Hepatocyte (in vitro differentiated cells): Measurements from ENCODE around the gene KERA.

Source experiments
- CTCF ChIP-seq: fragments of 200-600 bp; sonication (generic); IDR thresholded peaks from 2 replicates; pipeline ENCODE4 v1.5.1; 2016; ENCODE audit warnings: antibody characterized with exemption, mild to moderate bottlenecking; ENCODE audit not compliant: poor library complexity
- EZH2 ChIP-seq: fragments of 200-600 bp; sonication (generic); IDR thresholded peaks from 2 replicates; pipeline ENCODE4 v1.6.1; 2016; ENCODE audit warnings: antibody characterized with exemption, mild to moderate bottlenecking, borderline replicate concordance
- EZH2phosphoT487 ChIP-seq: fragments of 200-600 bp; sonication (generic); IDR thresholded peaks from one replicate; pipeline ENCODE4 v1.6.1; 2018; ENCODE audit warnings: antibody characterized with exemption, mild to moderate bottlenecking, low read depth, moderate library complexity; ENCODE audit not compliant: unreplicated experiment, severe bottlenecking

- TF ChIP-seq CTCF (no peak), EZH2 (no peak), EZH2phosphoT487 (no peak)
Observed at GRCh38 chr12:91103624-91104023, 45.8 kb upstream of the KERA start.
